ES-I3 (cell line): ENCODE data around the gene RB1.
"Not testable (repeated sequence)": the region's sequence is repeated elsewhere in the genome, so short reads cannot be mapped to it uniquely, and the experiment has no call there.

Experiments used
- H3K36me3 ChIP-seq: 2 replicates; pipeline ENCODE4 v1.6.1; 2013; ENCODE audit warnings: mild to moderate bottlenecking, low read length, control low read depth, moderate library complexity; ENCODE audit not compliant: insufficient read depth
- H3K4me1 ChIP-seq: 2 replicates; pipeline ENCODE4 v1.6.1; 2013; ENCODE audit warnings: mild to moderate bottlenecking, control low read depth, low read length; ENCODE audit not compliant: insufficient read depth
- H3K9ac ChIP-seq: 2 replicates; pipeline ENCODE4 v1.6.1; 2013; ENCODE audit warnings: low read depth, mild to moderate bottlenecking, low read length, moderate library complexity
- H3K9me3 ChIP-seq: 2 replicates; pipeline ENCODE4 v1.6.1; 2013; ENCODE audit warnings: mild to moderate bottlenecking, low read length, moderate library complexity; ENCODE audit not compliant: control insufficient read depth, insufficient read depth

RB1 gene

GRCh38 chr13:48448959-48449614 lies 145.5 kb downstream of the RB1 start:
- H3K36me3 ChIP-seq: no peaks in the 10 kb centered on the region
- no peak overlapping the region for H3K9ac ChIP-seq
- no peaks in the 10 kb centered on the region; the same call in 1 of the 2 replicates for H3K9me3 ChIP-seq
- peaks cover 3% of the 10 kb centered on the region; the same call in 1 of the 2 replicates for H3K4me1 ChIP-seq

GRCh38 chr13:48449656-48450055 lies 146.1 kb downstream of the RB1 start:
- no peaks in the 10 kb centered on the region for H3K36me3 ChIP-seq
- peaks cover 3% of the 10 kb centered on the region; the same call in 1 of the 2 replicates for H3K4me1 ChIP-seq
- no peak overlapping the region for H3K9ac ChIP-seq
- H3K9me3 ChIP-seq: no peaks in the 10 kb centered on the region; the same call in 1 of the 2 replicates

GRCh38 chr13:48451196-48451595 lies 147.6 kb downstream of the RB1 start:
- not testable (repeated sequence) for H3K4me1 ChIP-seq, H3K9me3 ChIP-seq, H3K9ac ChIP-seq, H3K36me3 ChIP-seq

GRCh38 chr13:48456546-48456945 lies 153.0 kb downstream of the RB1 start:
- H3K4me1 ChIP-seq: no peaks in the 10 kb centered on the region
- no peaks in the 10 kb centered on the region for H3K9me3 ChIP-seq
- no peaks in the 10 kb centered on the region for H3K36me3 ChIP-seq
- H3K9ac ChIP-seq: no peak overlapping the region

- no peaks in the 10 kb centered on the region for H3K4me1 ChIP-seq
- H3K9ac ChIP-seq: no peak overlapping the region
- H3K9me3 ChIP-seq: no peaks in the 10 kb centered on the region
- H3K36me3 ChIP-seq: no peaks in the 10 kb centered on the region
These were observed 154.2 kb downstream of the RB1 start for GRCh38 chr13:48457578-48458242.

- H3K9ac ChIP-seq: no peak overlapping the region
- no peaks in the 10 kb centered on the region; the same call in 1 of the 2 replicates for H3K36me3 ChIP-seq
- no peaks in the 10 kb centered on the region for H3K9me3 ChIP-seq
- no peaks in the 10 kb centered on the region for H3K4me1 ChIP-seq
These were observed 171.7 kb downstream of the RB1 start for GRCh38 chr13:48475230-48475629.

GRCh38 chr13:48476215-48476614 lies 172.7 kb downstream of the RB1 start:
- Histone ChIP-seq H3K4me1 (no peaks in the 10 kb centered on the region), H3K36me3 (no peaks in the 10 kb centered on the region; the same call in 1 of the 2 replicates), H3K9me3 (no peaks in the 10 kb centered on the region), H3K9ac (no peak overlapping the region)

GRCh38 chr13:48476686-48477085 lies 173.1 kb downstream of the RB1 start:
- Histone ChIP-seq H3K9me3 (no peaks in the 10 kb centered on the region), H3K4me1 (no peaks in the 10 kb centered on the region), H3K36me3 (no peaks in the 10 kb centered on the region; the same call in 1 of the 2 replicates)

GRCh38 chr13:48477191-48477855 lies 173.8 kb downstream of the RB1 start:
- no peak overlapping the region for H3K9ac ChIP-seq
- no peaks in the 10 kb centered on the region for H3K9me3 ChIP-seq
- H3K36me3 ChIP-seq: no peaks in the 10 kb centered on the region; the same call in 1 of the 2 replicates
- H3K4me1 ChIP-seq: no peaks in the 10 kb centered on the region

More at GRCh38 chr13:48476686-48477085, 173.1 kb downstream of the RB1 start:
- H3K9ac ChIP-seq: no peak overlapping the region

- no peaks in the 10 kb centered on the region for H3K4me1 ChIP-seq
- no peaks in the 10 kb centered on the region for H3K9me3 ChIP-seq
- no peaks in the 10 kb centered on the region; the same call in 1 of the 2 replicates for H3K36me3 ChIP-seq
- no peak overlapping the region for H3K9ac ChIP-seq
These were observed 174.8 kb downstream of the RB1 start for GRCh38 chr13:48478391-48478790.

GRCh38 chr13:48483575-48483974 lies 180.0 kb downstream of the RB1 start:
- Histone ChIP-seq H3K36me3 (no peaks in the 10 kb centered on the region; the same call in 1 of the 2 replicates), H3K9me3 (no peaks in the 10 kb centered on the region), H3K9ac (no peak overlapping the region), H3K4me1 (no peaks in the 10 kb centered on the region)

GRCh38 chr13:48485432-48485831 lies 181.9 kb downstream of the RB1 start:
- Histone ChIP-seq H3K4me1 (no peaks in the 10 kb centered on the region), H3K9ac (no peak overlapping the region), H3K36me3 (no peaks in the 10 kb centered on the region), H3K9me3 (no peaks in the 10 kb centered on the region)

GRCh38 chr13:48486362-48486761 lies 182.8 kb downstream of the RB1 start:
- H3K9me3 ChIP-seq: no peaks in the 10 kb centered on the region
- no peaks in the 10 kb centered on the region for H3K36me3 ChIP-seq
- no peaks in the 10 kb centered on the region for H3K4me1 ChIP-seq
- no peak overlapping the region for H3K9ac ChIP-seq

GRCh38 chr13:48486836-48487235 lies 183.3 kb downstream of the RB1 start:
- H3K4me1 ChIP-seq: no peaks in the 10 kb centered on the region

GRCh38 chr13:48487968-48488367 lies 184.4 kb downstream of the RB1 start:
- Histone ChIP-seq H3K4me1 (no peaks in the 10 kb centered on the region), H3K36me3 (no peaks in the 10 kb centered on the region), H3K9me3 (no peaks in the 10 kb centered on the region), H3K9ac (no peak overlapping the region)

More at GRCh38 chr13:48486836-48487235, 183.3 kb downstream of the RB1 start:
- Histone ChIP-seq H3K9me3 (no peaks in the 10 kb centered on the region), H3K36me3 (no peaks in the 10 kb centered on the region), H3K9ac (no peak overlapping the region)
